Esophagus muscularis mucosa (tissue), 3 donors: ENCODE results near the gene MYO10.

ENCODE experiments used
- CTCF ChIP-seq, 3 experiments: fragments of 200-600 bp in 2 of 3; fragments of 450-650 bp in 1 of 3; sonication (generic) in 2 of 3; IDR thresholded peaks; one replicate each; pipeline ENCODE4 v1.5.1; 2017 to 2019; ENCODE audit warnings: antibody characterized with exemption in 3 of 3, mild to moderate bottlenecking in 2 of 3, moderate library complexity in 1 of 3
- POLR2AphosphoS5 ChIP-seq, 2 donors: sonication (generic); formaldehyde crosslinking; IDR thresholded peaks; one replicate each; pipeline ENCODE4 v1.6.1; 2017; ENCODE audit warnings: antibody characterized with exemption in 2 of 2

- TF ChIP-seq CTCF (IDR thresholded peaks at IDR 0.05) (no peak), POLR2AphosphoS5 (IDR thresholded peaks at IDR 0.05) (no peak)
Measured at GRCh38 chr5:16899171-16899570, 36.9 kb downstream of the MYO10 start.
